GM10248 (cell line): ENCODE measurements around the gene IFNGR1.

Source experiments
- CTCF ChIA-PET: fragments of 300-600 bp; sonication (Branson Sonifier 250); formaldehyde crosslinking; extraction: SDS; loops from one replicate; lab custom pipeline; 2021; ENCODE audit warnings: antibody characterized with exemption; lab: Yijun Ruan, JAX
- POLR2A ChIA-PET: fragments of 350-650 bp; sonication (Branson Sonifier 250); formaldehyde crosslinking; extraction: SDS; loops from one replicate; lab custom pipeline; 2020; ENCODE audit warnings: antibody characterized with exemption; lab: Yijun Ruan, JAX
- DNase-seq: peaks from one replicate; pipeline ENCODE4 v3.0.0; 2012; ENCODE audit errors: extremely low spot score
- CTCF ChIP-seq: IDR thresholded peaks from 2 replicates; pipeline ENCODE4 v1.5.1; 2012; ENCODE audit warnings: mild to moderate bottlenecking, low read depth; ENCODE audit errors: extremely low read depth, missing control alignments, control extremely low read depth

IFNGR1 gene

GRCh38 chr6:137237413-137238170, 18.4 kb upstream of the IFNGR1 start:
- ChIA-PET POLR2A (no interaction called here), CTCF (interaction anchor here (1.0 to 2.3 kb wide), 8 partner anchors 9 to 71 kb away, joined by 3 to 8 read pairs (median 4); no protein-coding TSS in a partner anchor)
- no peak for TF ChIP-seq CTCF
- no peak for DNase-seq

GRCh38 chr6:137236581-137237355, 17.6 kb upstream of the IFNGR1 start:
- ChIA-PET CTCF (interaction anchor here (1.0 to 2.3 kb wide), 8 partner anchors 8 to 70 kb away, joined by 3 to 8 read pairs (median 4); no protein-coding TSS in a partner anchor), POLR2A (no interaction called here)
- no peak for TF ChIP-seq CTCF
- DNase-seq: no peak

- no peak for DNase-seq
- ChIA-PET CTCF (no interaction called here), POLR2A (no interaction called here)
- TF ChIP-seq CTCF: no peak
These were observed 16.5 kb upstream of the IFNGR1 start for GRCh38 chr6:137235686-137236085.

- ChIA-PET CTCF (interaction anchor here (0.8 to 3.4 kb wide), 4 partner anchors 11 to 710 kb away, joined by 3 to 16 read pairs (median 4); no protein-coding TSS in a partner anchor), POLR2A (no interaction called here)
- DNase-seq: no peak
- TF ChIP-seq CTCF: no peak
These were observed 15.0 kb upstream of the IFNGR1 start for GRCh38 chr6:137233911-137234863.

GRCh38 chr6:137231895-137232294, 12.7 kb upstream of the IFNGR1 start:
- ChIA-PET POLR2A (no interaction called here), CTCF (interaction anchor here (0.7 to 3.4 kb wide), 9 partner anchors 9 to 136 kb away, joined by 3 to 16 read pairs (median 4); no protein-coding TSS in a partner anchor)
- TF ChIP-seq CTCF: no peak

More at GRCh38 chr6:137231895-137232294, 12.7 kb upstream of the IFNGR1 start:
- no peak for DNase-seq
